Muscle layer of duodenum (tissue), 2 donors: ENCODE data around the gene LRP3.

Experiments
- H3K27ac ChIP-seq: one replicate; pipeline ENCODE4 v1.7.0; 2013; ENCODE audit warnings: mild to moderate bottlenecking, low read length
- H3K27me3 ChIP-seq: one replicate; pipeline ENCODE4 v1.7.0; 2013; ENCODE audit warnings: low read depth, mild to moderate bottlenecking, control low read depth, low read length
- H3K36me3 ChIP-seq, 2 donors: one replicate each; pipeline ENCODE4 v1.7.0; 2013; ENCODE audit warnings: low read length in 2 of 2, control low read depth in 1 of 2, mild to moderate bottlenecking in 1 of 2; ENCODE audit not compliant: insufficient read depth in 2 of 2, control insufficient read depth in 1 of 2
- H3K4me1 ChIP-seq, 2 donors: one replicate each; pipeline ENCODE4 v1.7.0; 2013; ENCODE audit warnings: low read length in 2 of 2, mild to moderate bottlenecking in 2 of 2, control low read depth in 1 of 2, moderate library complexity in 1 of 2; ENCODE audit not compliant: insufficient read depth in 2 of 2, control insufficient read depth in 1 of 2
- H3K4me3 ChIP-seq, 2 donors: one replicate each; pipeline ENCODE4 v1.7.0; 2013; ENCODE audit warnings: low read length in 2 of 2, low read depth in 1 of 2, mild to moderate bottlenecking in 1 of 2
- H3K9me3 ChIP-seq, 2 donors: one replicate each; pipeline ENCODE4 v1.7.0; 2013; ENCODE audit warnings: low read length in 2 of 2, control low read depth in 1 of 2, mild to moderate bottlenecking in 1 of 2; ENCODE audit not compliant: control insufficient read depth in 1 of 2
- donor health status: healthy.

LRP3 gene

DNA sequence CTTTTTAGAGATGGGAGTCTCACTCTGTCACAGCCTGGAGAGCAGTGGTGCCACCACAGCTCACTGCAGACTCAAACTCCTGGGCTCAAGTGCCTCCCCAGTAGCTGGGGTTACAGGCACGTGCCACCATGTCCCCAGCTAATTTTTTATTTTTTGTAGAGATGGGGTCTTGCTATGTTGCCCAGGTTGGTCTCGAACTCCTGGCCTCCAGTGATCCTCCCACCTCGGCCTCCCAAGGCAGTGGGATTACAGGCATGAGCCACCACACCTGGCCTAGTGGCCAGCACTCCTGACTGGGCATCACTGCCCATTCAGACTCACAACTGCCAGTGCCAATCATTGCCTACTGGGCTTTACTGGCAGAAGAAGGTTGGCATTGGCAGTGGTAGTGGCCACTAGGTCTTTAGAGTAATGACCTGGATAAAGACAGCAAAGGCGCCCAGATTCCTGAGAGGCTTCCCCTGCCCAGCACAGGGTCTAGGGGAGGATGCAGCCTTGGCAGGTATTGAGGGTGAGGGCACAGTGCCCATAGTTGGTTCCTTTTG lies 58.4 kb downstream of the LRP3 start:
- Histone ChIP-seq H3K27me3 (no peaks in the 10 kb centered on the region), H3K4me1 (no peaks in the 10 kb centered on the region), H3K4me3 (no peak overlapping the region), H3K9me3 (no peaks in the 10 kb centered on the region), H3K36me3 (no peaks in the 10 kb centered on the region), H3K27ac (no peak overlapping the region)

DNA sequence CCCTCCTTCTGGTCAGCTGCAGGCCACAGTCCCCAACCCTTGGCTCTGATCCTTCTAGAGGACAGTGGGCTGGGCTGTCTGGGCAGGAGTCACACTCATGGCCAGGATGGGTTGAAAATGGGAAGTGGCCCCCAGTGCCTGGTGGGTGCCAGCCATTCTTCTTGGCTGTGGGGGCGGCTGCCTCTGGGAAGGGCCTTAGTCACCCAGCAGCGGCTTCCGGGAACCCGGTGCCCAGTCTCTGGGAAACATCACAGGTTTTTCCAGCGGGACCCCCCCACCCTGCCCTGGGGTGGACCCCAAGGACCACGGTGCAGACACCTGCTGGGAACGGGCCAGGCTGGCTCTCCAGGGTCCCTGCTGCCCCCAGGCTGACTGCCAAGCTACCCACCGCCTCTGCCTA lies 58.8 kb downstream of the LRP3 start:
- Histone ChIP-seq H3K36me3 (no peaks in the 10 kb centered on the region), H3K4me1 (no peaks in the 10 kb centered on the region), H3K4me3 (no peak overlapping the region), H3K27me3 (no peaks in the 10 kb centered on the region), H3K9me3 (peaks cover 0 to 4% of the 10 kb centered on the region in 2 donors), H3K27ac (no peak overlapping the region)

DNA sequence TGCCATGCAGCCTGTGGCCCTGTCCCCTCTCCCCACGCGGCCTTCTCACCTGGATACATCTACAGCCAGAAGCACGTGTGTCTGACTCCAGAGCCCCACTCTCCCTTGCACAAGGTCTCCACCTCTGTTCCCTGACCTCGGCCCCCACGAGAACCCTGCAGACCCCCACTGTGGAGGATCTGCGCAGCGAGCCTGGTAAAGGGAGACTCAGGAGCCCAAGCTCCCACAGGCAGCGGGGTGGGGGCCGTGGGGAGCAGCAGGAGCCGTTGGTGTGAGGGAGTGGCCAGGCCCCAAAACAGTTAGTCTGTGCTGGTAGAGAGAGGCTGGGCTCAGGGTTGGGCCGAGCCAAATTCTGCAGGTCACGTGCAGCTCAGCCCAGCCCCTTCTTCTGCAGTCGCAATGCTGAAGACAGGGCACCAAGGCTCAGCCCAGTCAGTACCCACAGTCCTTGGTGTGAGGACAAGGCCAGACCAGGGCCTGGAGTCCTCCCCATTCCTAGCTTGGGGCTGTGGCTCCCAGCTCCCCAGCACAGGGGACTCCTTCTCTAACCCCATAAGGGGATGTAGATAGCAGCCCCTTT lies 60.2 kb downstream of the LRP3 start:
- H3K27ac ChIP-seq: no peak overlapping the region
- H3K4me3 ChIP-seq: no peak overlapping the region
- no peaks in the 10 kb centered on the region for H3K36me3 ChIP-seq
- H3K4me1 ChIP-seq: no peaks in the 10 kb centered on the region
- H3K9me3 ChIP-seq: peaks cover 0 to 9% of the 10 kb centered on the region in 2 donors
- H3K27me3 ChIP-seq: no peaks in the 10 kb centered on the region

DNA sequence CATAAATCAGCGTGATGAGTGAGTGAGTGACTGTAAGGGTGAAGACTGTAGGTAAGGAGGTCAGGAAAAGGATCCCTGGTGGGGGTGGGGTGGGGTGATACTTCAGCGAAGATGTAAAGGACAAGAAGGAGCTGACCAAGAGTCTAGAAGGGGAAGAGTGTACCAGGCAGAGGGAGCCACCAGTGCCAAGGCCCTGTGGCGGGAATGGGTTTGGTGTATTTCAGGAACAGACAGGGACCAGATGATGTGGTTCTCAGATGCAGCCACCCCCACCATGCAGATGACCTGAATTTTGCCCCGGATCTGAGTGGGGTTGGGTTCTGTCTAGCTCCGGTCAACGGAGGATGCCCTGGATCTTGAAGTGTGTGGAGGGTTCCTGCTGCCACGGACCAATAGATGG lies 61.7 kb downstream of the LRP3 start:
- no peak overlapping the region for H3K27ac ChIP-seq

DNA sequence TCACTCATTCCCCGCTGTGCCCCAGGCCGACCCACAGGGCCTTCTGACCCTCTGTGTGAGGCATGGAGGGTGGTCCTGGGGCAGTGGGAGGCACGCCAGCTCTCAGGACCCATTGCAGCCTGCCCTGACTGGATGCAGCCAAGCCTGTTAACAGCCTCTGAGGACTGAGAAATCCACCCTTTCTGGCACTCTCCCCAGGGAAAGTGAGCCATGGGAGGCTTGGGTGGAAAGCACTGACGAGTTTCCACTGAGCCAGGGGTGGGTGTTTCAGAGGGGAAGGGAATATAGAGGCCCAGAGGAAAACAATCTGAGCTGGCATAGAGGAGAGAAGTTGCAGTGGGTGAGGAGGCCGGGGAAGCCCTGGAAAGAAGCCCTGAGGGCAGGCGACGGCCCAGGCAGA lies 62.1 kb downstream of the LRP3 start:
- Histone ChIP-seq H3K27me3 (no peaks in the 10 kb centered on the region), H3K9me3 (peaks cover 0 to 9% of the 10 kb centered on the region in 2 donors), H3K36me3 (no peaks in the 10 kb centered on the region), H3K27ac (no peak overlapping the region), H3K4me3 (no peak overlapping the region), H3K4me1 (peaks cover 0 to 4% of the 10 kb centered on the region in 2 donors)

More for the DNA sequence above, 61.7 kb downstream of the LRP3 start:
- H3K27me3 ChIP-seq: no peaks in the 10 kb centered on the region
- H3K4me1 ChIP-seq: no peaks in the 10 kb centered on the region
- H3K4me3 ChIP-seq: no peak overlapping the region
- H3K9me3 ChIP-seq: peaks cover 0 to 9% of the 10 kb centered on the region in 2 donors
- no peaks in the 10 kb centered on the region for H3K36me3 ChIP-seq

DNA sequence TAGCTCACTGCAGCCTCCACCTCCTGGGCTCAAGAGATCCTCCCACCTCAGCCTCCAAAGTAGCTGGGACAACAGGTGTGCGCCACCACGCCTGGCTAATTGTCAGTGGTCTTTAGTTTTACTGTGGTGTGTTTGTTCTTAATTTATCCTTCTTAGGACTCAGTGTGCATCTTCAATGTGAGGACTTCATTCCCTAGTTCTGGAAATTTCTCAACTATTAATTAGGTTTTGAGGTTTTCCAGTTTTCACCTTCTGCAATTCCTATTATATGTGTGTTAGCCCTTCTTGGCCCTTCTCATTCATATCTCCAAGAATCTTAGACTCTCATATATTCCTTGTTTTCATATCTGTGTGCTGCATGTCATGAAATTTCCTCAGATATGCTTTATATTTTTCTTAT lies 63.7 kb downstream of the LRP3 start:
- H3K9me3 ChIP-seq: peaks cover 0 to 9% of the 10 kb centered on the region in 2 donors
- no peak overlapping the region for H3K4me3 ChIP-seq
- no peaks in the 10 kb centered on the region for H3K27me3 ChIP-seq
- no peaks in the 10 kb centered on the region for H3K36me3 ChIP-seq
- no peak overlapping the region for H3K27ac ChIP-seq
- peaks cover 0 to 7% of the 10 kb centered on the region in 2 donors for H3K4me1 ChIP-seq
